Trophoblast cell (in vitro differentiated cells and primary cell): ENCODE measurements around the gene SIK2.

Source experiments
- DNase-seq, 2 donors: peaks; one replicate each; pipeline ENCODE4 v3.0.0-alpha.2; 2016
- H2AFZ ChIP-seq: 2 replicates; pipeline ENCODE4 v1.6.1; 2013; ENCODE audit warnings: low read length, moderate library complexity, mild to moderate bottlenecking; ENCODE audit not compliant: insufficient read depth, poor library complexity
- H2AK5ac ChIP-seq: 2 replicates; pipeline ENCODE4 v1.6.1; 2013; ENCODE audit warnings: mild to moderate bottlenecking, low read length
- H2BK120ac ChIP-seq: 2 replicates; pipeline ENCODE4 v1.6.1; 2013; ENCODE audit warnings: low read length, mild to moderate bottlenecking, moderate library complexity; ENCODE audit not compliant: insufficient read depth, poor library complexity
- H2BK12ac ChIP-seq: 2 replicates; pipeline ENCODE4 v1.6.1; 2013; ENCODE audit warnings: mild to moderate bottlenecking, low read length, moderate library complexity
- H2BK5ac ChIP-seq: 2 replicates; pipeline ENCODE4 v1.6.1; 2013; ENCODE audit warnings: low read length, low read depth, moderate library complexity, mild to moderate bottlenecking; ENCODE audit not compliant: poor library complexity
- H3K14ac ChIP-seq: 2 replicates; pipeline ENCODE4 v1.6.1; 2013; ENCODE audit warnings: mild to moderate bottlenecking, low read length
- H3K18ac ChIP-seq: 2 replicates; pipeline ENCODE4 v1.6.1; 2013; ENCODE audit warnings: mild to moderate bottlenecking, low read length
- H3K23ac ChIP-seq: 2 replicates; pipeline ENCODE4 v1.6.1; 2013; ENCODE audit warnings: low read length
- H3K27ac ChIP-seq: 2 replicates; pipeline ENCODE4 v1.5.1; 2013; ENCODE audit warnings: low read depth, mild to moderate bottlenecking, inconsistent platforms, low read length, moderate library complexity
- H3K27me3 ChIP-seq: 2 replicates; pipeline ENCODE4 v1.6.1; 2013; ENCODE audit warnings: inconsistent platforms, mild to moderate bottlenecking, low read length, moderate library complexity; ENCODE audit not compliant: insufficient read depth
- H3K36me3 ChIP-seq, 2 experiments: 1 replicate in 1 of 2; 2 replicates in 1 of 2; pipeline ENCODE4 v1.6.1; 2013; ENCODE audit warnings: low read length in 2 of 2, mild to moderate bottlenecking in 2 of 2, moderate library complexity in 1 of 2; ENCODE audit not compliant: insufficient read depth in 2 of 2, control insufficient read depth in 1 of 2
- H3K4ac ChIP-seq: 2 replicates; pipeline ENCODE4 v1.6.1; 2013; ENCODE audit warnings: low read depth, mild to moderate bottlenecking, low read length, moderate library complexity
- H3K4me1 ChIP-seq, 2 experiments: 1 replicate in 1 of 2; 2 replicates in 1 of 2; pipeline ENCODE4 v1.6.1; 2013; ENCODE audit warnings: low read length in 2 of 2, mild to moderate bottlenecking in 2 of 2, moderate library complexity in 1 of 2; ENCODE audit not compliant: insufficient read depth in 2 of 2, control insufficient read depth in 1 of 2
- H3K4me2 ChIP-seq: 2 replicates; pipeline ENCODE4 v1.6.1; 2013; ENCODE audit warnings: inconsistent platforms, mild to moderate bottlenecking, low read length, moderate library complexity
- H3K4me3 ChIP-seq: 2 replicates; pipeline ENCODE4 v1.5.1; 2013; ENCODE audit warnings: mild to moderate bottlenecking, low read depth, low read length, inconsistent platforms
- H3K79me1 ChIP-seq: one replicate; pipeline ENCODE4 v1.6.1; 2013; ENCODE audit warnings: low read length
- H3K79me2 ChIP-seq: 2 replicates; pipeline ENCODE4 v1.6.1; 2013; ENCODE audit warnings: low read length, mild to moderate bottlenecking; ENCODE audit not compliant: control insufficient read depth, insufficient read depth, poor library complexity
- H3K9ac ChIP-seq: 2 replicates; pipeline ENCODE4 v1.6.1; 2013; ENCODE audit warnings: mild to moderate bottlenecking, low read length
- H3K9me3 ChIP-seq: 2 replicates; pipeline ENCODE4 v1.6.1; 2013; ENCODE audit warnings: low read depth, mild to moderate bottlenecking, control low read depth, inconsistent platforms, low read length; ENCODE audit not compliant: insufficient read depth
- H4K12ac ChIP-seq: 2 replicates; pipeline ENCODE4 v1.6.1; 2013; ENCODE audit warnings: low read depth, mild to moderate bottlenecking, low read length, moderate library complexity
- H4K8ac ChIP-seq: 2 replicates; pipeline ENCODE4 v1.6.1; 2013; ENCODE audit warnings: low read depth, mild to moderate bottlenecking, low read length, moderate library complexity
- H4K91ac ChIP-seq: one replicate; pipeline ENCODE4 v1.6.1; 2013; ENCODE audit warnings: low read depth, mild to moderate bottlenecking, low read length, moderate library complexity
- WGBS: extraction: QIAGEN DNeasy Blood & Tissue Kit; methylation state at CpG from one replicate; pipeline ENCODE4 v1.1.7; 2013; ENCODE audit warnings: missing lambda C conversion rate; ENCODE audit not compliant: insufficient read length, insufficient coverage; ENCODE audit errors: extremely low coverage; 5-methylcytosine and 5-hydroxymethylcytosine counted together

Gene SIK2

GRCh38 chr11:111684251-111684650 lies 82.0 kb downstream of the SIK2 start:
- WGBS, result no CpG with 5 or more reads among the region's 2 CpGs
- Histone ChIP-seq H2AFZ (no peak overlapping the region), H2BK120ac (no peak overlapping the region), H3K23ac (no peak overlapping the region), H4K12ac (no peak overlapping the region), H3K9ac (no peak overlapping the region), H3K18ac (no peak overlapping the region), H3K4ac (no peak overlapping the region), H3K4me2 (no peak overlapping the region), H3K27me3 (no peaks in the 10 kb centered on the region), H3K4me3 (no peak overlapping the region), H2BK12ac (no peak overlapping the region), H3K14ac (no peak overlapping the region), H2BK5ac (no peak overlapping the region), H3K36me3 (no peaks in the 10 kb centered on the region), H4K91ac (no peak overlapping the region), H3K79me1 (no peaks in the 10 kb centered on the region), H3K27ac (no peak overlapping the region), H3K9me3 (no peaks in the 10 kb centered on the region), H4K8ac (no peak overlapping the region), H3K79me2 (no peaks in the 10 kb centered on the region), H3K4me1 (no peaks in the 10 kb centered on the region), H2AK5ac (no peak overlapping the region)
- DNase-seq, result no peak

- H2BK120ac ChIP-seq, result no peak overlapping the region
- no peaks in the 10 kb centered on the region for H3K79me1 ChIP-seq
- no peak overlapping the region for H3K9ac ChIP-seq
- H3K27me3 ChIP-seq, result no peaks in the 10 kb centered on the region
- H4K91ac ChIP-seq, result no peak overlapping the region
- no peaks in the 10 kb centered on the region for H3K79me2 ChIP-seq
- H3K18ac ChIP-seq, result no peak overlapping the region
- H2AK5ac ChIP-seq, result no peak overlapping the region
- no peak overlapping the region for H2AFZ ChIP-seq
- no peak overlapping the region for H4K12ac ChIP-seq
- H2BK5ac ChIP-seq, result no peak overlapping the region
- H3K9me3 ChIP-seq, result no peaks in the 10 kb centered on the region
- H3K4ac ChIP-seq, result no peak overlapping the region
- H3K27ac ChIP-seq, result no peak overlapping the region
- H2BK12ac ChIP-seq, result no peak overlapping the region
- WGBS, result no CpG with 5 or more reads among the region's 7 CpGs
- no peaks in the 10 kb centered on the region for H3K4me1 ChIP-seq
- DNase-seq, result peak; percentile 17 to 50
- H3K36me3 ChIP-seq, result no peaks in the 10 kb centered on the region
- H3K14ac ChIP-seq, result no peak overlapping the region
- no peak overlapping the region for H4K8ac ChIP-seq
- H3K23ac ChIP-seq, result no peak overlapping the region
- H3K4me2 ChIP-seq, result no peak overlapping the region
- H3K4me3 ChIP-seq, result no peak overlapping the region
Observed at GRCh38 chr11:111688013-111688412, 85.8 kb downstream of the SIK2 start.

GRCh38 chr11:111691176-111691575 lies 88.9 kb downstream of the SIK2 start:
- H3K23ac ChIP-seq, result no peak overlapping the region
- no peaks in the 10 kb centered on the region for H3K79me1 ChIP-seq
- no peak overlapping the region for H4K8ac ChIP-seq
- no peaks in the 10 kb centered on the region for H3K79me2 ChIP-seq
- peak; percentile 42 to 86 for DNase-seq
- no peak overlapping the region for H3K18ac ChIP-seq
- H4K12ac ChIP-seq, result no peak overlapping the region
- no peaks in the 10 kb centered on the region for H3K4me1 ChIP-seq
- no peaks in the 10 kb centered on the region for H3K9me3 ChIP-seq
- no peak overlapping the region for H4K91ac ChIP-seq
- H3K4ac ChIP-seq, result no peak overlapping the region
- H2BK12ac ChIP-seq, result no peak overlapping the region
- H3K36me3 ChIP-seq, result no peaks in the 10 kb centered on the region
- no peak overlapping the region for H2BK120ac ChIP-seq
- H3K4me2 ChIP-seq, result no peak overlapping the region
- H3K9ac ChIP-seq, result no peak overlapping the region
- H3K4me3 ChIP-seq, result no peak overlapping the region
- no CpG with 5 or more reads among the region's 2 CpGs for WGBS
- no peak overlapping the region for H2AK5ac ChIP-seq
- H3K14ac ChIP-seq, result no peak overlapping the region
- no peak overlapping the region for H3K27ac ChIP-seq
- H3K27me3 ChIP-seq, result no peaks in the 10 kb centered on the region
- no peak overlapping the region for H2AFZ ChIP-seq
- H2BK5ac ChIP-seq, result no peak overlapping the region

GRCh38 chr11:111691741-111692140 lies 89.5 kb downstream of the SIK2 start:
- no CpG with 5 or more reads among the region's 3 CpGs for WGBS
- Histone ChIP-seq H4K91ac (no peak overlapping the region), H2BK5ac (no peak overlapping the region), H3K4me2 (no peak overlapping the region), H3K79me1 (no peaks in the 10 kb centered on the region), H3K14ac (no peak overlapping the region), H4K12ac (no peak overlapping the region), H3K4ac (no peak overlapping the region), H3K27me3 (no peaks in the 10 kb centered on the region), H3K79me2 (no peaks in the 10 kb centered on the region), H3K27ac (no peak overlapping the region), H2BK120ac (no peak overlapping the region), H3K4me3 (no peak overlapping the region), H2AFZ (no peak overlapping the region), H4K8ac (no peak overlapping the region), H3K4me1 (no peaks in the 10 kb centered on the region), H3K23ac (no peak overlapping the region), H3K9me3 (no peaks in the 10 kb centered on the region), H2BK12ac (no peak overlapping the region), H3K36me3 (no peaks in the 10 kb centered on the region), H3K18ac (no peak overlapping the region), H3K9ac (no peak overlapping the region), H2AK5ac (no peak overlapping the region)
- no peak for DNase-seq
